Spinal cord (tissue), 10 donors: ENCODE measurements around the gene N4BP2L1. TPM values are rescaled to one million over a fixed set of nuclear protein-coding genes. Genes with fewer than 3 reads are reported as not detected.

Source experiments
- DNase-seq, 6 donors: peaks; one replicate each; pipeline versions ENCODE4 v3.0.0 to v3.0.0-alpha.2; 2013 to 2015; ENCODE audit warnings: low spot score in 6 of 6, low read depth in 4 of 6
- H3K27ac ChIP-seq: one replicate; pipeline ENCODE4 v1.5.1; 2013; ENCODE audit warnings: low read depth, low read length, control low read depth
- H3K27me3 ChIP-seq: one replicate; pipeline ENCODE4 v1.6.1; 2013; ENCODE audit warnings: low read length; ENCODE audit not compliant: control insufficient read depth, insufficient read depth
- H3K36me3 ChIP-seq: one replicate; pipeline ENCODE4 v1.6.1; 2013; ENCODE audit warnings: low read length; ENCODE audit not compliant: control insufficient read depth, insufficient read depth
- H3K4me1 ChIP-seq: one replicate; pipeline ENCODE4 v1.6.1; 2013; ENCODE audit warnings: low read length; ENCODE audit not compliant: control insufficient read depth, insufficient read depth
- H3K4me3 ChIP-seq: one replicate; pipeline ENCODE4 v1.5.1; 2013; ENCODE audit warnings: low read depth, low read length, control low read depth
- H3K9me3 ChIP-seq: one replicate; pipeline ENCODE4 v1.6.1; 2013; ENCODE audit warnings: low read length; ENCODE audit not compliant: control insufficient read depth, insufficient read depth
- WGBS: methylation state at CpG from one replicate; pipeline ENCODE4 v1.1.5; 2013; ENCODE audit warnings: missing lambda C conversion rate; ENCODE audit not compliant: insufficient coverage; 5-methylcytosine and 5-hydroxymethylcytosine counted together
- polyA plus RNA-seq, 2 donors: library from polyadenylated mRNA; unstranded; fragments of 120-200 nt; gene quantifications; one replicate each; pipeline ENCODE4 v1.2.1, GENCODE V29; 2013; ENCODE audit not compliant: insufficient read length in 2 of 2
- total RNA-seq, 2 donors: library from RNA; depleted of rRNA in 1 of 2; stranded (reverse); fragments of 120-200 nt in 1 of 2; fragments of >200 nt in 1 of 2; gene quantifications; one replicate each; pipeline versions ENCODE4 v1.2.3 to v1.2.4, GENCODE V29; 2013 to 2014
- donor health status: healthy.

N4BP2L1 gene
- total and polyA plus RNA-seq, 4 donors: 18.0 to 23.4 (median 21.3) TPM

DNA sequence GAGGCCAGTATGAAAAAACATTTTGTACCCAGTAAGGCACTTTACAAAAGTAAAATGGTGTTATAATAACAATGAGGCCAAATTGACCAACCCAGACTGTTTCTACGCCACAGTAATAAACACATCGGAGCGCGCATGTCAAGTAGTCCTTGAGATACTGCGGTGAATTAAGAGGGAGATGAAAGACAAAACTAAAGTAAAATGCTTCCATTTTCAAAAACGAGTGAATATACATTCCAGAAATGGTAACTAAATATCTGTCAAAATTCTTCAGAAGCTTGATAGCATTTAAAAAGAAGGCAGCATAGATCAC, 19.0 kb downstream of the N4BP2L1 start:
- no peaks in the 10 kb centered on the region for H3K27me3 ChIP-seq
- no peaks in the 10 kb centered on the region for H3K36me3 ChIP-seq
- H3K4me1 ChIP-seq: peaks cover 8% of the 10 kb centered on the region
- no peak overlapping the region for H3K4me3 ChIP-seq
- H3K27ac ChIP-seq: no peak overlapping the region
- peak in 2 of 6 donors; percentile 16 to 17 for DNase-seq
- no CpG with 5 or more reads among the region's 6 CpGs for WGBS
- no peaks in the 10 kb centered on the region for H3K9me3 ChIP-seq

DNA sequence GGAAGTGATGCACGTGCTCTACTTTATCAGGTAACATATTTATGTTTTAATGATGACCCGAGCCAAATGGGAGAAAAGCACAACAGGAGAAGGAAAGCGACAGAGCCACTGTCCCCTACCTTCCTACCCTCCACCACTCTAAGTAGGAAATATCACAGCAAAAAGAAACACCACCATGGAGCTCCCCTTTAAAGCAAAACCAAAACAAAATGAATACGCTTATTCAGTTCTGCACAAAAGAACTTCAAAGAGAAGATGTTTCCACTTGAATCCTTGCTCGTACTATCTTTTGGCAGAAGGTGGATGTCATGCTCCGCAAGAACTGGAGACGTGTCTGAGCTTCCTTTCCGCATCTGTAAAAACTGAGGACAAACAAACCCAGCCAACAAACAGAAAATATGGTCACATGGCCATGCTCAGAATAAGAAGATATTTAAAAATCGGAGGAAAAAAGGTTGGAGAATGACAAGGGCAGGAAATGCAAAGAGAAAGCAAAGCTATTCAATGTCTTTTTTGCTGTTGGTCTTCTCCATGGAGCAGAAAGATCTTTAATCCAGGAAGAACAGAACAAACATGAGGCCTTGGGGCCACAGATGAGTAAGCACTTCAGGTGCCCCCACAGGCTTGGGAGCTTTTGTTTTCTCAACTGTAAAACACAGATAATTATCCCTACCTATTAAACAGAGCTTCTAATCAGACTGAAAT, 19.5 kb downstream of the N4BP2L1 start:
- DNase-seq: peak in 1 of 6 donors; percentile 20
- Histone ChIP-seq H3K9me3 (no peaks in the 10 kb centered on the region), H3K4me3 (no peak overlapping the region), H3K4me1 (peaks cover 8% of the 10 kb centered on the region), H3K27me3 (no peaks in the 10 kb centered on the region), H3K27ac (no peak overlapping the region), H3K36me3 (no peaks in the 10 kb centered on the region)
- WGBS: 83% methylated on average over 3 of the region's 9 CpGs

DNA sequence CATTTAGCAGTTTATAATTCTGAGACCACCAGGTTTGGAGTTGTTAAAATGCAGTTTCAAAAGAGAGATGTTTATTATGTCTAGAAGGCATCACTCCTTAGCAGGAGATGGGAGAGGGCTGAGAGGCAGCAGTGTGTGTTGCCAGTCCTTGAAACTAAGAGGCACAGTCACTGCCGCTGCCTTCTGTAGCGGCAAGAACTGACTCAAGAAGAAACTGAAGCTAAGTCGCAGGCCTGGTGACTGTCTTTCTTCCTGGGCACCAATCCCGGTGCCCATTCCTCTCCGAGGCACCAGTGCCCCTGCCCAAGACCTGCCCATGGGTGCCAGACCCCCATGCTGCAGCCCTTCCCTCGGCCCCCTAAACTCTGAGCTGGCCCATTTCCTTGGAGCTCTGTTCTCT, 20.1 kb downstream of the N4BP2L1 start:
- WGBS: 91% methylated on average over 6 of the region's 6 CpGs
- no peaks in the 10 kb centered on the region for H3K36me3 ChIP-seq
- no peaks in the 10 kb centered on the region for H3K9me3 ChIP-seq
- H3K27me3 ChIP-seq: no peaks in the 10 kb centered on the region
- H3K4me3 ChIP-seq: no peak overlapping the region
- no peak for DNase-seq
- H3K4me1 ChIP-seq: peaks cover 8% of the 10 kb centered on the region
- H3K27ac ChIP-seq: no peak overlapping the region

DNA sequence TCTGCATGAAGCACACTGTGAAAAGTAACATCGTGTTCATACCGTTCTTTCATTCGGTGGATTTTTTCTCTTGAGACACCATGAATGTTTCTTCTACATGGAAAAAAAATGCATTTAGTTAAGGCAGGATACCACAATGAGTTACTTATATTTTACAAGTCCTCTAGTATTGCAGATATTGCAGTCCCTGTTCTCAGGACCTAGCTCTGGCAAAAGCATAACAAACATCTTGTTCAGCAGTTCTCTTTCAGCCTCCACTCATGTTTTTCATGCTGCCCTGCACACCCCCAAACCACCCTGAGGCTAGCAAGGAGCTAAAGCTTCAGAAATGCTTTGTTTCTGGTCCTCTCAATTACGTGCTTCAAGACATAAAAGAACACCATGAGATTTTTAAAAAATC, 24.8 kb downstream of the N4BP2L1 start:
- Histone ChIP-seq H3K4me3 (no peak overlapping the region), H3K4me1 (no peaks in the 10 kb centered on the region), H3K36me3 (no peaks in the 10 kb centered on the region), H3K27ac (peak overlapping the region; percentile 45), H3K9me3 (no peaks in the 10 kb centered on the region), H3K27me3 (no peaks in the 10 kb centered on the region)
- peak in 2 of 6 donors; percentile 7 to 24 for DNase-seq
- WGBS: no CpG with 5 or more reads among the region's 4 CpGs

DNA sequence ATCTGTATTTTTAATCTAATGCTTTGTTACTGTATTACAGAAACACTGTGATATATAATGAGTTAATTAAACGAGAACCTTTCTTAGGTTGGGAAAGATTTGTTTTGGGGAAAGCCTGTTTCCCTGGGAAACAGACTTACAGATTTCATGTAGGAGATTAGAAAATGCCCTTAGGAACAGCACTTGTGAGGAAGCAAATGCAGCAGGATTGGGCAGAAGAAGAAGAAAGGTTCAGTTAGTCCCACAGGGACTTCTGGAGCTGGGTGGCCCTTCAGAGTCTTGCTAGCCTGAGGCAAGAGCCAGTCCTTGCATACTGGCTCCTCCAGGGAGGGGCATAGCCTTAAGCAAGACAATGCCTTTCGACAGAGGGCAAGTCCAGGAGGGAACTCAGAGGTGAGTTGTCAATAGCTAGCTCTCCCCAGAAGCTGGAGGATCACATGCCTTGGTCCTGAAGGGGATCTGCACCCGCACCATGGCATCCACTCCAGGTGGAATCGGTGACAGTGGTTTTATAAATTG, 36.8 kb downstream of the N4BP2L1 start:
- Histone ChIP-seq H3K4me1 (no peaks in the 10 kb centered on the region), H3K27ac (no peak overlapping the region), H3K27me3 (no peaks in the 10 kb centered on the region), H3K4me3 (no peak overlapping the region), H3K9me3 (no peaks in the 10 kb centered on the region), H3K36me3 (no peaks in the 10 kb centered on the region)
- WGBS: 60% methylated on average over 2 of the region's 4 CpGs
- DNase-seq: no peak

DNA sequence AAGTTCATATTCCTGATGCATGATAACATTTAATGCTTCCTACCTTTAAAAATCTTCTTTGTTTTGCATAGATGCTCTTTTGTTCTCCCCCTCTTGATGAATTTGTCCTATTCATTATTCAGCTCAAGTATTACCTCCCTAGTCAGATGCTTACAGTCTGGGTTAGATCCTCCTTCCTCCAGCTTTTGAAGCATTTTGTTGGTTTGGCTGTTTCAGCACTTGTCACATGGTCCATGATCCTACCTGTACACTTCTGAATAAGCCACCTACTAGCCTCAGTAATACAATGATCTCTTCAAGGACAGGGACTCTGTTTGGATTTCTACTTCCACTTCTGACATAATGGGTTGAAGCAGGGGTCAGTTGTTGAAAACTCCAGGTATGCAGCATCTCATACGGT, 37.4 kb downstream of the N4BP2L1 start:
- H3K4me3 ChIP-seq: no peak overlapping the region
- no peaks in the 10 kb centered on the region for H3K36me3 ChIP-seq
- no peaks in the 10 kb centered on the region for H3K27me3 ChIP-seq
- no peaks in the 10 kb centered on the region for H3K4me1 ChIP-seq
- no CpG with 5 or more reads among the region's 1 CpG for WGBS
- no peak overlapping the region for H3K27ac ChIP-seq
- no peaks in the 10 kb centered on the region for H3K9me3 ChIP-seq
- no peak for DNase-seq

DNA sequence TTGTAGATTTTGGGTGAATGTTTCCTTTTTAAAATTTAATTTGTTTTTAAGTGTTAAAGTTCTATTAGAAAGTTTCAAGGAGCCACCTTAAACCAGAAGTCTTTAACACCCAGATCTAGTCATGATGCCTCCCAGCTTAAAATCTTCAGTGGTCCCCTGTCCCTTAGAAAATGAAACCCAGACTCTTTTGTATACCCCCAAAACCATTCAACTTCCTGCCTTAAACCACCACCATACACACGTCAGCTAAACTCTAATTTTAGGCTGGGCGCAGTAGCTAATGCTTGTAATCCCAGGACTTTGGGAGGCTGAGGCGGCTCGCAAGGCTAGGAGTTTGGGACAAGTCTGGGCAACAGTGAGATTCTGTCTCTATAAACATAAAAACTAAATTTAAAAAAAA, 37.9 kb downstream of the N4BP2L1 start:
- Histone ChIP-seq H3K9me3 (no peaks in the 10 kb centered on the region), H3K27me3 (no peaks in the 10 kb centered on the region), H3K36me3 (no peaks in the 10 kb centered on the region), H3K27ac (no peak overlapping the region), H3K4me3 (no peak overlapping the region), H3K4me1 (no peaks in the 10 kb centered on the region)
- DNase-seq: no peak
- WGBS: 60% methylated on average over 1 of the region's 4 CpGs

DNA sequence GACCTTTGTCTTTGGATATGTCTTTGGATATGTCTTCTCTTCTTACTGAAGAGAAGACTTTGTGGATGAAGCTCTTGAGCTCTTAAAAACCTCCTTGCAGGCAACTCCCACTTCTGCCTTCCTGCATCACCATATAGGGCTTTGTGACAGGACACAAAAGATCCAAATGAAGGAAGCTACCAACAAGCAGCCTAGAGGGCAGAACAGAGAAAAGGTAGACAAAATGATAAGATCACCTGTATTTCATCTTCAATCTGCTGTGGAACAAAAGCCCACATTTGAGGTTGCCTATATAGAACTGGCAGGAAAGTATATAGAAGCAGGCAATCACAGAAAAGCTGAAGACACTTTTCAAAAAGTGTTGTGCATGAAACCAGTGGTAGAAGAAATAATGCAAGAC, 42.5 kb downstream of the N4BP2L1 start:
- no peaks in the 10 kb centered on the region for H3K4me1 ChIP-seq
- H3K27ac ChIP-seq: no peak overlapping the region
- H3K4me3 ChIP-seq: no peak overlapping the region
- H3K36me3 ChIP-seq: no peaks in the 10 kb centered on the region
- no peaks in the 10 kb centered on the region for H3K9me3 ChIP-seq
- no peak for DNase-seq
- no peaks in the 10 kb centered on the region for H3K27me3 ChIP-seq

DNA sequence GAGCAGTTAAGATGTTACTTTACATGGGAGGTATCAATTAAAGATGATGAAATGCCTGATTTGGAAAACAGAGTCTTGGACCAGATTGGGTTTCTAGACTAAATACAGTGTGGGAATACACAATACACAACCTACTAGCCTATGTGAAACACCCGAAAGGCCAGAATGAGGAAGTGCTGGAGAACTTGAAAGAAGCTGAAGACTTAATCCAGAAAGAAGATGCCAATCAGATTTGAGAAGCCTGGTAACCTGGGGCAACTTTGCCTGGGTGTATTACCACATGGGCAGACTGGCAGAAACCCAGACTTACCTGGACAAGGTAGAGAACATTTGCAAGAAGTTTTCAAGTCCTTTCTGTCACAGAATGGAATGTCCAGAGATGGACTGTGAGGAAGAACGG, 43.2 kb downstream of the N4BP2L1 start:
- H3K27me3 ChIP-seq: no peaks in the 10 kb centered on the region
- WGBS: 100% methylated on average over 1 of the region's 2 CpGs

DNA sequence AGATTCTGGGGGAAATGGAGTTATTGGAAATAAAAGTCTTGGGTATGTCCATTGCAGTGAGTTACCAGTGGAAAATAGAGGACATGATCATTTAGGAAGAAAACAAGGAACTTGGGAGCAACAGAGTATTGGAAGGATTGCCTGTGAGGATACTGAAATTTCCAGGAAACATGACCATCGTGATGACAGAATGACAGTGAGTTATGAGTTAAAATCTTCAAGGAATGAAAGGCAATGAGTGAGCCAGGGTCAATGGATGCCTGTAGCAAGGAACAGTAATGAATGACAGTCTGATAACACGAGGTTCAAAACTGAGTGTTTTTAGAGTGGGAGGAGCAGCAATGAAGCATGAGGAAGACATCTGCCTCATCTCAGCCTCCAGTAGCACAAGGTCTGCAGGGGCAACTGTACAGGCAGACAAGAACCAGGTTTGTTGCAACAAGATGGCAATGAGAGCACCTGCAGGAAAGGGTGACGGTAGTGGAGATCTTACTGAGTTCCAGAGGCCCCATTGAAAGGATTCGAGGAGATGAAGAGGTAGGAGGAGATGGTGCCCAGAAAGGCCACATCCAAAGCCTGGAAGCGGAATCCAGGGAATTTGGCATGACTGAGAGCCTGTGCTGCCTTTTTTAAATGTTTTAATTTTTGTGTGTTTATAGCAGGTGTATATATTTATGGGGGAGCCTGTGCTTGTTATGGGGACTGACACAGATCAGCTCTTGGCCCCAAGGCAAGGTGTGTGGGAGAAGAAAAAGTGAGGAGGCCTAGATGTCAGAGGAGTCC, 43.9 kb downstream of the N4BP2L1 start:
- 89% methylated on average over 5 of the region's 5 CpGs for WGBS
- no peak overlapping the region for H3K4me3 ChIP-seq
- no peak overlapping the region for H3K27ac ChIP-seq
- H3K4me1 ChIP-seq: no peaks in the 10 kb centered on the region
- no peaks in the 10 kb centered on the region for H3K27me3 ChIP-seq
- H3K9me3 ChIP-seq: no peaks in the 10 kb centered on the region
- H3K36me3 ChIP-seq: no peaks in the 10 kb centered on the region
- no peak for DNase-seq

More for the DNA sequence above, 43.2 kb downstream of the N4BP2L1 start:
- DNase-seq: no peak
- Histone ChIP-seq H3K9me3 (no peaks in the 10 kb centered on the region), H3K36me3 (no peaks in the 10 kb centered on the region), H3K27ac (no peak overlapping the region), H3K4me1 (no peaks in the 10 kb centered on the region), H3K4me3 (no peak overlapping the region)
